GOT3 (cell line): ENCODE results near the gene SASH1.

Experiments used
- DNase-seq: peaks from one replicate; lab custom pipeline; 2025; ENCODE audit warnings: mixed read lengths; lab: John Stamatoyannopoulos, UW

The SASH1 gene

GRCh38 chr6:148497257-148497656 lies 154.6 kb downstream of the SASH1 start:
- no peak for DNase-seq

GRCh38 chr6:148497717-148498116 lies 155.1 kb downstream of the SASH1 start:
- DNase-seq, result no peak

GRCh38 chr6:148500402-148500801 lies 157.8 kb downstream of the SASH1 start:
- no peak for DNase-seq

GRCh38 chr6:148501178-148501590 lies 158.5 kb downstream of the SASH1 start:
- peak; percentile 34 for DNase-seq

- DNase-seq, result no peak
Measured at GRCh38 chr6:148502083-148502772, 159.6 kb downstream of the SASH1 start.

GRCh38 chr6:148502773-148503135 lies 160.1 kb downstream of the SASH1 start:
- DNase-seq, result no peak

GRCh38 chr6:148503703-148504102 lies 161.1 kb downstream of the SASH1 start:
- no peak for DNase-seq

- no peak for DNase-seq
Measured at GRCh38 chr6:148507774-148508173, 165.1 kb downstream of the SASH1 start.

- no peak for DNase-seq
Measured at GRCh38 chr6:148508401-148509041, 165.9 kb downstream of the SASH1 start.

- DNase-seq, result no peak
Measured at GRCh38 chr6:148509119-148509799, 166.6 kb downstream of the SASH1 start.

- DNase-seq, result peak; percentile 62
Measured at GRCh38 chr6:148509800-148510581, 167.4 kb downstream of the SASH1 start.

- no peak for DNase-seq
Measured at GRCh38 chr6:148513145-148514071, 170.8 kb downstream of the SASH1 start.

- no peak for DNase-seq
Measured at GRCh38 chr6:148514091-148514845, 171.6 kb downstream of the SASH1 start.

- no peak for DNase-seq
Measured at GRCh38 chr6:148516217-148516616, 173.6 kb downstream of the SASH1 start.

- no peak for DNase-seq
Measured at GRCh38 chr6:148516617-148517016, 174.0 kb downstream of the SASH1 start.

- DNase-seq, result no peak
Measured at GRCh38 chr6:148517470-148517869, 174.8 kb downstream of the SASH1 start.

- no peak for DNase-seq
Measured at GRCh38 chr6:148518511-148519156, 176.0 kb downstream of the SASH1 start.

- no peak for DNase-seq
Measured at GRCh38 chr6:148520109-148520841, 177.6 kb downstream of the SASH1 start.

- no peak for DNase-seq
Measured at GRCh38 chr6:148521158-148521557, 178.5 kb downstream of the SASH1 start.
